ENCODE data around the gene MBD5. TPM values are rescaled to one million over a fixed set of nuclear protein-coding genes. Genes with fewer than 3 reads are reported as not detected.

MBD5 gene
- total and polyA plus RNA-seq, 7 donors: 2.3 to 81.1 (median 67.0) TPM

DNA sequence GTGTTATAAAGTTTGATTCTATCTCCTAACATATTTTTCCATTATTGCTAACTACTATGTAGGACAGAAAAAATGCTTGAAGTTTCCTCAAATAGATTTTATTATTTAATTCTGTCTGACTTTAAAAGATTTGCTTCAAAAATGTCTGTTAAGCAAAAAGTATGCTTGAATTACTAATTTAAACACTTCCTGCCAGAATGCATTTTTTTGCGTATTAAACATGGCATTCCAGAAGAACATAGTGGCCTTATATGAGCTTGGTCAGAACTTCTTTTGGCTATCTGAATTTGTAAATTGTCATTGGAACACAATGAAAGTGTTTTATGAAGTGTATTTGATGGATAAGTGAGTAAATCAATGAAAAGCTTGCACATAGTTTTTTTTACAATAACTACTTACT is 37.8 kb downstream of the MBD5 start:
- no peak overlapping the region for H3K4me3 ChIP-seq
- H3K36me3 ChIP-seq: no peaks in the 10 kb centered on the region
- DNase-seq: no peak
- H3K27ac ChIP-seq: no peak overlapping the region
- no peaks in the 10 kb centered on the region for H3K27me3 ChIP-seq
- WGBS, 2 donors: 88 to 89% methylated on average over 1 of the region's 1 CpG
- intact Hi-C loops (cut with DNase I): no loop called here
- H3K4me1 ChIP-seq: peaks cover 0 to 22% (median 0%) of the 10 kb centered on the region in 4 donors
- H3K9me3 ChIP-seq: no peaks in the 10 kb centered on the region
- TF ChIP-seq POLR2AphosphoS5 (IDR thresholded peaks at IDR 0.05): no peak
- no peak for TF ChIP-seq POLR2A (IDR thresholded peaks at IDR 0.05)
- TF ChIP-seq, protein P1, sequence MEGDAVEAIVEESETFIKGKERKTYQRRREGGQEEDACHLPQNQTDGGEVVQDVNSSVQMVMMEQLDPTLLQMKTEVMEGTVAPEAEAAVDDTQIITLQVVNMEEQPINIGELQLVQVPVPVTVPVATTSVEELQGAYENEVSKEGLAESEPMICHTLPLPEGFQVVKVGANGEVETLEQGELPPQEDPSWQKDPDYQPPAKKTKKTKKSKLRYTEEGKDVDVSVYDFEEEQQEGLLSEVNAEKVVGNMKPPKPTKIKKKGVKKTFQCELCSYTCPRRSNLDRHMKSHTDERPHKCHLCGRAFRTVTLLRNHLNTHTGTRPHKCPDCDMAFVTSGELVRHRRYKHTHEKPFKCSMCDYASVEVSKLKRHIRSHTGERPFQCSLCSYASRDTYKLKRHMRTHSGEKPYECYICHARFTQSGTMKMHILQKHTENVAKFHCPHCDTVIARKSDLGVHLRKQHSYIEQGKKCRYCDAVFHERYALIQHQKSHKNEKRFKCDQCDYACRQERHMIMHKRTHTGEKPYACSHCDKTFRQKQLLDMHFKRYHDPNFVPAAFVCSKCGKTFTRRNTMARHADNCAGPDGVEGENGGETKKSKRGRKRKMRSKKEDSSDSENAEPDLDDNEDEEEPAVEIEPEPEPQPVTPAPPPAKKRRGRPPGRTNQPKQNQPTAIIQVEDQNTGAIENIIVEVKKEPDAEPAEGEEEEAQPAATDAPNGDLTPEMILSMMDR (IDR thresholded peaks at IDR 0.05): no peak
- no peak for TF ChIP-seq EP300 (IDR thresholded peaks at IDR 0.05)

DNA sequence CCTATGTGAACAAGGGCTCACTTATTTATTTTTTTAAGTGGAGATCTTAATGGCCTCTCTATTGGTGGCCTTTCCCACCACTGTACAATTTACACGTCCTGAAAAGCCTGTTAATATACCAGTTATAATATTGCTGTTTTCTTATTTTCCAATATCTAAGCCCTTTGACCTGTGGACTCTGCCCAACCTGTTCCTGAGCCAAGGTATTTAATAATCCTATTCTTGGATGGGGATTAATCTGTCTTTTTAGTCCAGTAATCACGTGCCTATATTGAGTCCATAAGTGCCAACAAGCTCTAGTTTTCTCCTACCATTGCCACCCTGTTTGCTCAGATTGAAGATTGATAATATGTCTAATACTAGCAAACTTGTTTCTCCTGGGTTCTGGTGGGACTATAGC is 42.7 kb downstream of the MBD5 start:
- Histone ChIP-seq H3K4me3 (no peak overlapping the region), H3K27ac (no peak overlapping the region), H3K36me3 (no peaks in the 10 kb centered on the region), H3K27me3 (no peaks in the 10 kb centered on the region), H3K9me3 (no peaks in the 10 kb centered on the region), H3K4me1 (peaks cover 0 to 21% (median 0%) of the 10 kb centered on the region in 4 donors)
- no peak for DNase-seq
- TF ChIP-seq EP300 (IDR thresholded peaks at IDR 0.05) (no peak), POLR2AphosphoS5 (IDR thresholded peaks at IDR 0.05) (no peak), POLR2A (IDR thresholded peaks at IDR 0.05) (no peak)
- TF ChIP-seq, protein P1 (IDR thresholded peaks at IDR 0.05): no peak
- intact Hi-C loops (cut with DNase I): no loop called here
- 63 to 84% methylated on average over 2 of the region's 2 CpGs for whole genome bisulfite sequencing, 2 donors

DNA sequence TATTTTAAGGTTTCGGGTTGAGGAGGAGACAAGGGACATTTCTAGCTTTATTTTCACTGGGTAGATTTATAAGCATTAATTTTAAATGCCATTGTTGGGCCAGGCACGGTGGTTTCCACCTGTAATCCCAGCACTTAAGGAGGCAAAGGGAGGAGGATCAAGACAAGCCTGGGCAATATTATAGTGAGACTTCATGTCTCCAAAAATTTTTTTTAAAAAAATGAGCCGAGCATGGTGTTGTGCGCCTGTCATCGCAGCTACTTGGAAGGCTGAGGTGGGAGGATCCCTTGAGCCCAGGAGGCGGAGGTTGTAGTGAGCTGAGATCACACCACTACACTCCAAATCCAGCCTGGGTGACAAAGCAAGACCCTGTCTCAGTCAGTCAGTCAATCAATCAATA is 45.0 kb downstream of the MBD5 start:
- Histone ChIP-seq H3K27me3 (no peaks in the 10 kb centered on the region), H3K27ac (no peak overlapping the region), H3K4me1 (peaks cover 0 to 14% (median 0%) of the 10 kb centered on the region in 4 donors), H3K9me3 (no peaks in the 10 kb centered on the region), H3K4me3 (no peak overlapping the region), H3K36me3 (no peaks in the 10 kb centered on the region)
- 97% methylated on average over 6 of the region's 6 CpGs for WGBS, 2 donors
- intact Hi-C loops (cut with DNase I): no loop called here
- no peak for DNase-seq
- TF ChIP-seq, protein P1 (IDR thresholded peaks at IDR 0.05): no peak
- TF ChIP-seq EP300 (IDR thresholded peaks at IDR 0.05): no peak
- TF ChIP-seq POLR2A (IDR thresholded peaks at IDR 0.05): no peak
- no peak for TF ChIP-seq POLR2AphosphoS5 (IDR thresholded peaks at IDR 0.05)

DNA sequence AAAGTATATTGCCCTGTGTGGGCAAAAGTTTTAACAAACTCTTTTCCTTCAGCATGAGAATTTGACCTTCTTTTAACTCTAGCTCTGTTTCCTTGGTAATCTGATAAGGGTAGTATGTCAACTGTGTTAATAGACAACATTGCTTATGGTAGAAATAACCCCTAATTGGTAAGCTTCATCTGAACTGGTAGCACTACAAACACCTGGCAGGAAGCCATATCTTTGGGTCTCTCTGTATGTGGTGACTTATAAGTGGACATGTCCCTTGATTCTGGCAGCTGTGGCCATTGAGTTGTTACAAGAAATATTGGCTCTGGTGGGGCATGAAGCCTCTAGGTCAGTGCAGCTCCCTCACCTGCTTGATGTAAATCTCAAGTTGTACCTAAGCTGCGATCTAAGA is 46.9 kb downstream of the MBD5 start:
- H3K36me3 ChIP-seq: no peaks in the 10 kb centered on the region
- no peaks in the 10 kb centered on the region for H3K9me3 ChIP-seq
- intact Hi-C loops (cut with DNase I): no loop called here
- no peaks in the 10 kb centered on the region for H3K27me3 ChIP-seq
- no peak overlapping the region for H3K27ac ChIP-seq
- TF ChIP-seq POLR2A (IDR thresholded peaks at IDR 0.05) (no peak), EP300 (IDR thresholded peaks at IDR 0.05) (no peak), POLR2AphosphoS5 (IDR thresholded peaks at IDR 0.05) (no peak)
- TF ChIP-seq, protein P1 (IDR thresholded peaks at IDR 0.05): no peak
- no peak overlapping the region for H3K4me3 ChIP-seq
- H3K4me1 ChIP-seq: peaks cover 0 to 5% (median 0%) of the 10 kb centered on the region in 4 donors
- 93 to 98% methylated on average over 1 of the region's 1 CpG for WGBS, 2 donors
- no peak for DNase-seq

DNA sequence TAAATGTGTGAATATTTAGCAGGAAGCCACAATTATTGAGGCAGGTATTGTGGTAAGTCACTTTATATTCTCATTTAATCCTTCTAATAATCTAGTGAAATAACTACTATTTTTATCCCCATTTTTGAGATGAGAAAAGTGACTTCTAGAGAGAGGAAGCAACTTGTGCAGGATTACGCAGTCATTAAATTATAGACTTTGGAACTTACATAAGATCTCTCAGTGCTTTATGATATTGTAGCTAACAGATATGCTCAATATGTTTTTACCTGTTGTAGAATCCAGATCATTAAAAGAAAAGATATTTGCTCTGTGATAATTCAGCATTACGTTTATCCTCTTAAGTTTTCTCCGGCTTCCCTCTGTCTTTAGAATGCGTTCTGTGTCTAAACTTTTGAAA is 50.5 kb downstream of the MBD5 start:
- Histone ChIP-seq H3K36me3 (no peaks in the 10 kb centered on the region), H3K9me3 (no peaks in the 10 kb centered on the region), H3K27ac (no peak overlapping the region), H3K27me3 (no peaks in the 10 kb centered on the region), H3K4me1 (peaks cover 0 to under 1% (median 0%) of the 10 kb centered on the region in 4 donors), H3K4me3 (no peak overlapping the region)
- DNase-seq: no peak
- WGBS, 2 donors: 29 to 78% methylated on average over 4 of the region's 4 CpGs
- TF ChIP-seq EP300 (IDR thresholded peaks at IDR 0.05): no peak
- TF ChIP-seq POLR2AphosphoS5 (IDR thresholded peaks at IDR 0.05): no peak
- no peak for TF ChIP-seq POLR2A (IDR thresholded peaks at IDR 0.05)
- intact Hi-C loops (cut with DNase I): no loop called here
